Common myeloid progenitor, CD34-positive (primary cell): ENCODE results near the gene GSAP.
A peak's percentile ranks its signal among the peaks of the same experiment; 100 is the strongest.

ENCODE experiments used
- CTCF ChIA-PET: fragments of 350-600 bp; sonication (Branson Sonifier 250); formaldehyde crosslinking; loops from one replicate; lab custom pipeline; 2021; ENCODE audit warnings: antibody characterized with exemption; lab: Charles Lee
- POLR2A ChIA-PET: fragments of 350-600 bp; sonication (Branson Sonifier 250); formaldehyde crosslinking; loops from one replicate; lab custom pipeline; 2021; ENCODE audit warnings: antibody characterized with exemption; lab: Charles Lee
- DNase-seq, 3 donors: peaks; one replicate each; pipeline versions ENCODE4 v3.0.0 to v3.0.0-alpha.2; 2013
- H3K27ac ChIP-seq, 2 experiments: 1 replicate in 1 of 2; 2 replicates in 1 of 2; pipeline ENCODE4 v1.7.0; 2013; ENCODE audit warnings: inconsistent platforms in 2 of 2, low read length in 2 of 2, mild to moderate bottlenecking in 2 of 2, low read depth in 1 of 2, moderate library complexity in 1 of 2; ENCODE audit not compliant: severe bottlenecking in 2 of 2, insufficient read depth in 1 of 2, poor library complexity in 1 of 2
- H3K27me3 ChIP-seq, 5 experiments: replicated peaks in 2 of 5; 1 replicate in 3 of 5; 2 replicates in 2 of 5; pipeline versions ENCODE4 v1.6.1 to v1.7.0; 2013; ENCODE audit warnings: low read length in 4 of 5, mild to moderate bottlenecking in 2 of 5, moderate library complexity in 2 of 5, inconsistent platforms in 1 of 5; ENCODE audit not compliant: insufficient read depth in 5 of 5, control insufficient read depth in 4 of 5
- H3K36me3 ChIP-seq, 4 experiments: 1 replicate in 2 of 4; 2 replicates in 2 of 4; pipeline versions ENCODE4 v1.6.1 to v1.7.0; 2013; ENCODE audit warnings: low read length in 3 of 4, control low read depth in 1 of 4, mild to moderate bottlenecking in 1 of 4; ENCODE audit not compliant: control insufficient read depth in 4 of 4, insufficient read depth in 4 of 4
- H3K4me1 ChIP-seq, 4 experiments: 1 replicate in 3 of 4; 2 replicates in 1 of 4; pipeline versions ENCODE4 v1.6.1 to v1.7.1; 2013; ENCODE audit warnings: low read length in 3 of 4, mild to moderate bottlenecking in 3 of 4, control low read depth in 1 of 4, inconsistent platforms in 1 of 4, moderate library complexity in 1 of 4; ENCODE audit not compliant: control insufficient read depth in 4 of 4, insufficient read depth in 4 of 4; ENCODE audit errors: control extremely low read depth in 1 of 4
- H3K4me3 ChIP-seq, 7 experiments: 1 replicate in 4 of 7; 2 replicates in 3 of 7; pipeline versions ENCODE4 v1.5.1 to v1.7.0; 2013; ENCODE audit warnings: mild to moderate bottlenecking in 7 of 7, low read length in 6 of 7, moderate library complexity in 6 of 7, inconsistent platforms in 2 of 7, low read depth in 2 of 7, control low read depth in 1 of 7; ENCODE audit not compliant: insufficient read depth in 4 of 7, control insufficient read depth in 1 of 7; ENCODE audit errors: extremely low read depth in 1 of 7
- H3K9me3 ChIP-seq, 5 experiments: 1 replicate in 4 of 5; 2 replicates in 1 of 5; pipeline versions ENCODE4 v1.6.1 to v1.7.1; 2013; ENCODE audit warnings: low read length in 4 of 5, mild to moderate bottlenecking in 2 of 5, inconsistent platforms in 1 of 5, low read depth in 1 of 5, moderate library complexity in 1 of 5; ENCODE audit not compliant: control insufficient read depth in 4 of 5, insufficient read depth in 2 of 5; ENCODE audit errors: control extremely low read depth in 1 of 5
- WGBS: methylation state at CpG from one replicate; pipeline ENCODE4 v1.1.5; 2013; ENCODE audit not compliant: insufficient coverage; 5-methylcytosine and 5-hydroxymethylcytosine counted together

Gene GSAP

GRCh38 chr7:77368974-77369373 lies 47.2 kb downstream of the GSAP start:
- ChIA-PET CTCF (interaction anchor here (1.3 kb wide), 1 partner anchor 388 kb away, joined by 3 read pairs; no protein-coding TSS in a partner anchor), POLR2A (no interaction called here)
- no CpG with 5 or more reads among the region's 2 CpGs for WGBS
- Histone ChIP-seq H3K4me1 (no peaks in the 10 kb centered on the region), H3K4me3 (no peak overlapping the region), H3K27me3 (no peaks in the 10 kb centered on the region), H3K36me3 (peaks cover 3 to 20% (median 10%) of the 10 kb centered on the region in 4 experiments), H3K9me3 (no peaks in the 10 kb centered on the region), H3K27ac (no peak overlapping the region)
- DNase-seq = peak; percentile 17 to 40 (median 38)

DNA sequence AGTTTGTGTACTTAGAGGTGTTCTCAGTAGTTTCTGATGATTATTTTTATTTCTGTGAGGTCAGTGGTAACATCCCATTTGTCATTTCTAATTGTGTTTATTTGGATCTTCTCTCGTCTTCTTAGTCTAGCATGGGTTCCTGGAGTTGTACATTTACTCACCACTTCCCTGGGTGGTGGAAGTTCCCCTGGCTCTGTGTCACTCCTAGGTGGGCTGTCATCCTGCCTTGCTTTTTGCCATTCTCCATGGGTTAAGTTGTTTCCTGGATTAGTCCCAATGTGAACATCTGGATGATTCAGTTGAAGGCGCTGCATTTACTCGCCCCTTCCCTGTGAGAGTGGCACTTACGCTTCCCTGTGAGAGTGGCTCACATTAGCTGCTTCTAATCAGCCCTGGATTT lies 48.2 kb downstream of the GSAP start:
- POLR2A ChIA-PET = no interaction called here

GRCh38 chr7:77362905-77363304 lies 53.2 kb downstream of the GSAP start:
- Histone ChIP-seq H3K4me1 (peaks cover 3 to 11% (median 7%) of the 10 kb centered on the region in 4 experiments), H3K4me3 (no peak overlapping the region), H3K27me3 (no peaks in the 10 kb centered on the region), H3K27ac (no peak overlapping the region), H3K36me3 (peaks cover 0 to 6% (median 4%) of the 10 kb centered on the region in 4 experiments), H3K9me3 (no peaks in the 10 kb centered on the region)
- peak in 2 of 3 donors; percentile 11 to 47 for DNase-seq
- WGBS = 71% methylated on average over 1 of the region's 1 CpG
- ChIA-PET CTCF (no interaction called here), POLR2A (no interaction called here)

More for the DNA sequence above, 48.2 kb downstream of the GSAP start:
- DNase-seq = no peak
- Histone ChIP-seq H3K4me3 (no peak overlapping the region), H3K4me1 (no peaks in the 10 kb centered on the region), H3K36me3 (peaks cover 3 to 15% (median 9%) of the 10 kb centered on the region in 4 experiments), H3K27me3 (no peaks in the 10 kb centered on the region), H3K27ac (no peak overlapping the region), H3K9me3 (no peaks in the 10 kb centered on the region)
- 97% methylated on average over 4 of the region's 4 CpGs for WGBS
- CTCF ChIA-PET = no interaction called here

- Histone ChIP-seq H3K27ac (no peak overlapping the region), H3K4me1 (peaks cover 3 to 11% (median 7%) of the 10 kb centered on the region in 4 experiments), H3K4me3 (no peak overlapping the region), H3K9me3 (no peaks in the 10 kb centered on the region), H3K27me3 (no peaks in the 10 kb centered on the region), H3K36me3 (peaks cover 0 to 4% (median 1%) of the 10 kb centered on the region in 4 experiments)
- ChIA-PET POLR2A (no interaction called here), CTCF (no interaction called here)
- 100% methylated on average over 2 of the region's 3 CpGs for WGBS
- DNase-seq = no peak
Observed at GRCh38 chr7:77360969-77361368, 55.2 kb downstream of the GSAP start.

GRCh38 chr7:77360104-77360503 lies 56.0 kb downstream of the GSAP start:
- Histone ChIP-seq H3K9me3 (no peaks in the 10 kb centered on the region), H3K36me3 (peaks cover 0 to 4% (median 1%) of the 10 kb centered on the region in 4 experiments), H3K27me3 (no peaks in the 10 kb centered on the region), H3K4me1 (peaks cover 3 to 11% (median 7%) of the 10 kb centered on the region in 4 experiments), H3K4me3 (no peak overlapping the region), H3K27ac (no peak overlapping the region)
- POLR2A ChIA-PET = no interaction called here
- 60% methylated on average over 1 of the region's 1 CpG for WGBS
- CTCF ChIA-PET = no interaction called here
- DNase-seq = no peak

DNA sequence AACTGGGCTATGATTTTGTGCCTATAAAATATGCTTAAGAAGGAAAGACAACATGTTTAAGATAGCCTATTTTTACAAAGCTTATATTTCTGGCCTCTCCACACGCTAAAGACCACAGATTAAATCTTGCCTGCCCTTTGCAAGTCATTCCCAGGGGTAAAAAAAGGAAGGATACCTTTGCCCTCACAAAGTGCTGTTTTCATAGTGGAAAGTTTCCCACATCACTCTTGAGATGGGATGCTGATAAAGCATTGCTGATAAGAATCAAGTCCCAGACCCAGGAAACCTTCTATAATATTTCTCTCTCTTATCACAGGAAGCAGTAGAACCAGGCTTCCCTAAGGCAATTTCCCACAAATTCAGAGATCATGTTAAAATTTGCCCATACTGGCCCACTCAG lies 56.5 kb downstream of the GSAP start:
- ChIA-PET CTCF (interaction anchor here (0.6 to 1.2 kb wide), 2 partner anchors 11 to 504 kb away, joined by 3 read pairs; no protein-coding TSS in a partner anchor), POLR2A (no interaction called here)
- WGBS = no CpG with 5 or more reads among the region's 1 CpG

GRCh38 chr7:77354914-77355313 lies 61.2 kb downstream of the GSAP start:
- ChIA-PET POLR2A (interaction anchor here (0.6 kb wide), 1 partner anchor 1074 kb away, joined by 4 read pairs; no protein-coding TSS in a partner anchor), CTCF (interaction anchor here (0.9 to 1.1 kb wide), 3 partner anchors 9 to 23 kb away, joined by 3 to 5 read pairs (median 4); no protein-coding TSS in a partner anchor)
- no peak overlapping the region for H3K27ac ChIP-seq
- DNase-seq = no peak
- peaks cover 24 to 50% (median 30%) of the 10 kb centered on the region in 4 experiments for H3K4me1 ChIP-seq
- WGBS = 96% methylated on average over 7 of the region's 9 CpGs
- peaks cover 0 to 4% (median 2%) of the 10 kb centered on the region in 4 experiments for H3K36me3 ChIP-seq
- no peak overlapping the region for H3K4me3 ChIP-seq
- H3K9me3 ChIP-seq = no peaks in the 10 kb centered on the region
- no peaks in the 10 kb centered on the region for H3K27me3 ChIP-seq

More for the DNA sequence above, 56.5 kb downstream of the GSAP start:
- peak in 1 of 3 donors; percentile 22 for DNase-seq
- H3K27me3 ChIP-seq = no peaks in the 10 kb centered on the region
- H3K4me1 ChIP-seq = peaks cover 3 to 13% (median 7%) of the 10 kb centered on the region in 4 experiments
- no peak overlapping the region for H3K4me3 ChIP-seq
- H3K9me3 ChIP-seq = no peaks in the 10 kb centered on the region
- no peak overlapping the region for H3K27ac ChIP-seq
- peaks cover 0 to 4% (median 1%) of the 10 kb centered on the region in 4 experiments for H3K36me3 ChIP-seq
